HPDE6-E6E7 (cell line): ENCODE measurements around the gene INTS3.
A peak's percentile ranks its signal among the peaks of the same experiment; 100 is the strongest.
"Not testable (repeated sequence)": the region's sequence is repeated elsewhere in the genome, so short reads cannot be mapped to it uniquely, and the experiment has no call there.

ENCODE experiments used
- DNase-seq: peaks from one replicate; pipeline ENCODE4 v3.0.0; 2011; ENCODE audit warnings: missing footprints; ENCODE audit errors: extremely low spot score

INTS3 gene

DNA sequence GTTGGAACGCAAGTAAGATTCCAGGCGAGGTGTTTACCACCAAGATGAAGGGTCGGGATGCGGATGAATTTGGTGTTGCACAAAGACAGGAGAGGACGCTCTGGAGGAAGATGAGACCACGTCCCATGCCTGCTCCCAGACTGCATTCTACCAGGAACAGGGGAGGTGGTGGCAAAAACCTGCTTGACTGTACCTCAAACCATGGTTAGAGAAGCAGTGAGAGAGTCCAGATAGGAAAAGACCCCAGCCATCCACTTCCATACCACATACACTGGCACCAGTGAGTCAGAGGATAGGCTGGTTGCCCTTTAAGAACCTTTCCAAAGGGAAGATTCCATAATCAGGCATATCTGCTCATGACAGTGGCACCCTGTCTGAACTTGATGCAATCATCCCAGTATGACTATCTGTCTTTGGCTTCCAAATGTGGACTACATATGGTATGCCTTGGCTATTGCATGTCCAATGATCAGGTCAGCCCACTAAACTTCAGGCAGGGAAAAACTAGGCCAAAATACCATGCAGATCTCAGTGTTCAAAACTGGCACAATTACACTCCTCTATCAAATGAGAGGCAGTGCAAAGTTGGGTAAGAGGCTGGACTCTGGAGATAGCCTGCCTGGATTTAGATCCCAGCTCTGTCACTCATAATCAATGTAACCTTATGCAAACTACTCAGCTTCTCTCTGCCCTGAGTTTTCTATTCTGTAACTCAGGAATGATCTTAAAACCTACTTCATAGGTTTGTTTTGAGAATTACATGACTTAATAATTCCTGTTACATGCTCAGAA lies 28.7 kb upstream of the INTS3 start:
- DNase-seq: no peak

DNA sequence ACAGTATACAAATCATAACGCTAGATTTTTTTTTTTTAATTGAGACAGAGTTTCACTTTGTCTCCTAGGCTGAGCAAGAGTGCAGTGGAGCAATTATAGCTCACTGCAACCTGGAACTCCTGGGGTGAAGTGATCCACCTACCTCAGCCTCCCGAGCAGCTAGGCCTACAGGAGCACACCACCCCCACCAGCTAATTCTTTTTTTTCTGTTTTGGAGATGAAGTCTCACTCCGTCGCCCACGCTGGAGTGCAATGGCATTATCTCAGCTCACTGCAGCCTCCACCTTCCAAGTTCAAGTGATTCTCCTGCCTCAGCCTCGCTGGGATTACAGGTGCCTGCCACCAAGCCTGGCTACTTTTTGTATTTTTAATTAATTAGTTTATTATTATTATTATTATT lies 28.1 kb upstream of the INTS3 start:
- DNase-seq: no peak

DNA sequence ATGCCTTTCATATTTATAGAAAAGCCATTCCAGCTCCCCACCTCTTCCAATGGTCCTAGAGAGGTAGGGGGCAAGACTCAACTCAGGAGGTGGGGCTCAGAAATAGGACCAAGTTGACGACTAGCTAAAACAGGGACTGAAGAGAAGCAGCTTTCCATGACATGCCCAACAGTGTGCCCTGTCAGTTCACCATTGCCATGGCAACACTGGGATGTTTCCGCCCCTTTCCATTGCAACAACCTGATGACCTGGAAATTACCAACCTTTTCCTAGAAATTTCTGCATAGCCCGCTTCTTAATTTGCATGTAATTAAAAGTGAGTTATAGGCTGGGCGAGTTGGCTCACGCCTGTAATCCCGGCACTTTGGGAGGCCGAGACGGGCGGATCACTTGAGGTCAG lies 22.4 kb upstream of the INTS3 start:
- no peak for DNase-seq

DNA sequence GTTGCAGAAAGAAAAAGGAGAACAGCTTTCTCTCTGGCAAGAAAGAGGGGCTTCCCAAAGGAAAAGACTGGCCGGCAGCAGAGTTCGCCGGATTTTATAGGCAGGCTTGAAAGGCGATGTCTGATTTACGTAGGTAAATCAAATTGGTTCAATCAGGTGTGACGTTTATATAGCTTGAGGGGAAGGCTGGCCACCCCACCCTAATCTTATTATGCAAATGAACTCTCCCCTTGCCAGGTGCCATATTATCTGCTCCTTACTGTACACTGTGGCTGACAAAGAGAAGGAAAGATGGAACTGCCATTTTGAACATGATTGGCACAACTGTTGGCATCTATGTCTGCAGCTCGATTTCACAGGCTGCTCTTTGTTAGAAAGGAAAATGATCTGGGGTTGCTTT lies 16.8 kb upstream of the INTS3 start:
- no peak for DNase-seq

DNA sequence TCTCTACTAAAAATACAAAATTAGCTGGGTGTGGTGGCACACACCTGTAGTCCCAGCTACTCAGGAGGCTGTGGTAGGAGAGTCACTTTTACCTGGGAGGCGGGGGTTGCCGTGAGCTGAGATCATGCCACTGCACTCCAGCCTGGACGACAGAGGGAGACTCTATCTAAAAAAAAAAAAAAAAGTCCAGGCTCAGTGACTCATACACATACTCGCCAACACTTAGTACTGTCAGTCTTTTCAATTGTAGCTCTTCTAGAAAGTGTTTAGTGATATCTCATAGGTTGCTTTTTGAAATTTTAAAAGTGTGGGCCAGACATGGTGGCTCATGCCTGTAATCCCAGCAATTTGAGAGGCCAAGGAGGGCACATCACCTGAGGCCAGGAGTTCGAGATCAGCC lies 11.6 kb upstream of the INTS3 start:
- DNase-seq: not testable (repeated sequence)

DNA sequence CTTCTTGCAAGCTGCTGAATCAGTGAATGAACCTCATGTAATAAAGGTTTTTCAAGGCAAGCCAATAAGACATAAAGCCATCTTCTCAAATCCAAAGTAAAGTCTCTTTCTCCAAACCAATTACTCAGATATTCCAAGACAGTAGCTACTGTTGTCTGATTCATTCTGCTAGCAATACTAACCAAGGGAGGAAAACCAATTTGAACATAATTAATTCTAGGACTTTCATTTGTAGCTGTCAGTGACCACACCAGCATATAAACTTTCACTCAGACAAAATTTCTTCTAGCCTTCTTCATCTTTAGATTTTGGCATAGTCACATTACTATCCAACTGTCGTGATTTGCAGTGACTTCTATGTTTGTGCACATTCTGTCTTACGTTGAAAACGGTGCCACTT lies 10.5 kb upstream of the INTS3 start:
- DNase-seq: no peak

DNA sequence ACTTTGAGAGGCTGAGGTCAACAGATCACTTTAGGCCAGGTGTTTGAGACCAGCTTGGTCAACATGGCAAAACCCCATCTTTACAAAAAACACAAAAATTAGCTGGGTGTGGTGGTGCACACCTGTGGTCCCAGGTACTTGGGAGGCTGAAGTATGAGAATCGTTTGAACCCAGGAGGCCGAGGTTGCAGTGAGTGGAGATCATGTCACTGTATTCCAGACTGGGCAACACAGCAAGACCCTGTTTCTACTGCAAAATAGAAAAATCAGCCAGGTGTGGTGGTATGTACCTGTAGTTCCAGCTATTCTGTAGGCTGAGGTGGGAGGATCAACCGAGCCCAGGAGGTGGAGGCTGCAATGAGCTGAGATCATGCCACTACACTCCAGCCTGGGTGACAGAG lies 4.2 kb upstream of the INTS3 start:
- DNase-seq: no peak

DNA sequence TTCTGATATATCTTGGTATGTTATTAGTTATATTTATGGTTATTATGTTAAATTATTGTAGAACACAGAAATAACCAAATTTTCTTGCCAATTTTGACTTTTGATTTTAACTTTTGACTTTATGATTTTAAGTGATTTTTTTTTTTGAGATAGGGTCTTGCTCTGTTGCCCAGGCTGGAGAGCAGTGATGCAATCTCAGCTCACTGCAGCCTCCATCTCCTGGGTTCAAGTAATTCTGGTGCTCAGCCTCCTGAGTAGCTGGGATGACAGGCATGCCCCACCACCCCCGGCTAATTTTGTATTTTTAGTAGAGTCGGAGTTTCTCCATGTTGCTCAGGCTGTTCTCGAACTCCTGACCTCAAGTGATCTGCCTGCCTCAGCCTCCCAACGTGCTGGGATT lies 3.2 kb upstream of the INTS3 start:
- not testable (repeated sequence) for DNase-seq

DNA sequence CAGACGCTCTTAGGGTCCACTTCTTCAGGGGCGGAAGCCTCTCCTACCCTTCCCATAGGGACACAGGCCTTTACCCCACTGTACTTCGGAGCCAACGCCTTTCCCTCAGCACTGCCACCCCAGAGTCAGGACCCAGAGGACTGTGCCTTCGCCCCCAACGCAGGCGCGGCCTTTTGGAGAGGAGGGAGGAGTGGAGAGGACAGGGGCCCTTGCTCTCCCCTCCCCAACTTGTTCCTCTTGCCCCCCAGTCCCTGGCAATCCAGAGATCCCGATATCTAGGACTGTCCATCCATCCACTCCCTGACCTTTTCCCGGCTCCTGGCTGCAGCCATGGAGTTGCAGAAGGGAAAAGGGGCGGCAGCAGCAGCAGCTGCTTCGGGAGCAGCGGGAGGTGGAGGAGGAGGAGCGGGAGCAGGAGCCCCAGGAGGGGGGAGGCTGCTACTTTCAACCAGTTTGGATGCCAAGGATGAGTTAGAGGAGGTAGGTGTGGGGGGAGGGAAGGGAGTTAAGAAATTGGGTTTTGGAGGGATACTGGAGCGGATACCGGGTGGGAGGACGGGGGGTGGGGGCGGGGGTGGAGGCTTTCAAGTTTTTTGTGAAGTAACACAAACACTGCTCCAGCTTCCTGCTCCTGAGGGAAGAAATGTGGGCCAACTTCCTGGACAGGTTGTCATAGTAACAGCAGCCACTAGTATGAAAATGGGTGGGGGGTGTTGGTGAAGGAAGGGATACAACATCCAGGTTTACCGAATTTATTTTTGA lies 636 bp downstream of the INTS3 start:
- DNase-seq: no peak

DNA sequence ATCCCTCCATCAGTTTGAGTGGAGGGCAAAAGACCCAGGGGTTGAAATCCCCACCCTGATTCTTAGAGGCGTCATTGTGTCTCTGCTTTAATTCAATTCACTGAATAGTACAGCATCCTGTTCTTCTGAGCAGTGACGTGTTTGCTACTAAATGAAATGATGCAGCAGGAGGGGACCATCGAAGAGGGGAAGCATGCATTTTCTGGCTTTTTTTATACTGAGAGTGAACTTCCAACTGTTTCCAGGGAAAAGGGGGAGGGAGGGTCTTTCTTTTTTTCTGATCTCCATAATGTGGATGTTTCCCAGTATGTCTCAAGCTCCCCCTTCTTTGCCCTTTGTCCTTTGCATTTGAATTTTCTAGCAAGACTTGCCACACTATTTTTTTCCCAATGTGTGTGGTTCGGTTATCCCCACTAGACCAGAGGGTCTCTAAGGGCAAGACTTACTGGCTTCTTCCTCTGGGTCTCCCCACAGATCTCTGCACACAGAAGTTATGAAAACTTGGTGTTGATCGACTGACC lies 2.7 kb downstream of the INTS3 start:
- no peak for DNase-seq

DNA sequence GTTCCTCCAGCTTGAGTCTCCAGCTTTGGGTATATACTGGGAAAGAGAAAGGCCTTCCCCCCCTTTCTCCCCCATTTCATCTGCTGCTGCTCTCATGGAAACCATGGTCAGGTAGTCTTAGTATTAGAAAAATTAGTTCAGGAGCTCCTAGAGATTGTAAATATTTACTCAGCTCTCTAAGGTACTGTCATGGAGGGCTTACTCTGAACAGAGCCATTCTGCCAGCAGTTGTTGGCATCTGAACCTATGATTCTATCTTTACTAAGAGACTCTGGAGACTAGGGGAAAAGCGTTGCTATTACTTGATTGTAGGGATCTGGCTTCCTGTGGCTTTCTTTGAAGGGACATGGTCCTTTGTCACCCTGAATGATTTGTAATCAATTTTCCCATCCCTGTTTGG lies 6.1 kb downstream of the INTS3 start:
- no peak for DNase-seq

DNA sequence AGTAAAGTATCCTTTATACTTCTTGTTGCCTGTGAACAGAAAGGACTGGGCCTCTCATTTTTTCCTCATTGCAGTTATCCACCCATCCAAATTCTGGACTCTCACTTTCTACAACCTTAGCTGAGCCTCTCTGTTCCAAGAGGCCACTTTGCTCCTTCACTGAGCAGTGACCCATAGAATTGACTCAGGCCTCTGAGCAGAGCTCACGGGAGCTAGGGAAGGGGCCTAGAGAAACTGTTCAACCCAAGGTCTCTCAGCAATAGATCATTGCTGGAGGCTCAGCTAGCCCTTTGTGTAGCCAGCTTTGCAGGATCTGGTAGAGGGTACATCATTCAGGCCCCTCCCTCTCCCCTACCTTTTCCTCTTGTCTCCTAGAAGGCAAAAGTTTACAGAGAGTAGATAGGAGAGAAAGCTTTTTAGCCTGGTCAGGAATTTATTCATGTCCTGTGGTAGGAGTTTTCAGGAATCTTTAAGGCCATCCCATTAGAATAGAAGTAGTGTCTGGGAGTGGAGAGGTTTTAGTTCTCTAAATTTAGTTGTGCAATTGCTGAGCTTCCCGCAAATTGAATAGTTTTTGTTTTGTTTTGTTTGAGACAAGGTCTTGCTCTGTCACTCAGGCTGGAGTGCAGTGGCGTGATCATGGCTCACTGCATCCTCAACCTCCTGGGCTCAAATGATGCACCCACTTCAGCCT lies 6.7 kb downstream of the INTS3 start:
- no peak for DNase-seq

DNA sequence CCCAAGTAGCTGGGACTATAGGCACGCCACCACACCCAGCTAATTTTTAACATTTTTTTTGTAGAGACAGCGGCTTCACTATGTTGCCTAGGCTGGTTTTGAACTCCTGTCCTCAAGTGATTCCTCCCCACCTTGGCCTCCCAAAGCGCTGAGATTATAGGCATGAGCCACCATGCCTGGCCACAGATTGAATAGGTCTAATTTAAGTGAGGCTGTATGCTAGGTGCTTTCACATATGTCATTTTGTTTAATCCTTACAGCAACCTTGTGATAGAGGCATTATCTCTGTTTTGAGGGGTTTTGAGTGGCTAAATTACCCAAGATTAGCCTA lies 7.2 kb downstream of the INTS3 start:
- no peak for DNase-seq

DNA sequence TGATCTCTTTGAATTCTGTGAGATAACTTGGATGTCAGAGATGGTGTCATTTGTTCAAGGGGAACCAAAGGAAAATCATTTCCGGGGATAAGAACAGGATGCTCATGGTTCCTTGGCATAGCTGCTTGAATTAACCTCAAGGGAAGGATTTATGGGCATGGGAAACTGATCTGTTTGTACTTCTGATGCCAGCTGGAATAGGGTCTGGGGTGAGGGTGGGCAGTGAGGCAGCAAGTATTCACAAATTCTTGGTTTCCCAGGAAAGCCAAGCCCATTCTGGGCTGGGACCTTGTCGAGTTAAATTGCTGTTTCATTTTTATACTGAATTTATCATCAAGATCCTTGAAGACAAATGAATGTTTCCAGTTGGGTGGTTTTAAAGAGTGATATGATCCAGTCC lies 14.1 kb downstream of the INTS3 start:
- DNase-seq: no peak

DNA sequence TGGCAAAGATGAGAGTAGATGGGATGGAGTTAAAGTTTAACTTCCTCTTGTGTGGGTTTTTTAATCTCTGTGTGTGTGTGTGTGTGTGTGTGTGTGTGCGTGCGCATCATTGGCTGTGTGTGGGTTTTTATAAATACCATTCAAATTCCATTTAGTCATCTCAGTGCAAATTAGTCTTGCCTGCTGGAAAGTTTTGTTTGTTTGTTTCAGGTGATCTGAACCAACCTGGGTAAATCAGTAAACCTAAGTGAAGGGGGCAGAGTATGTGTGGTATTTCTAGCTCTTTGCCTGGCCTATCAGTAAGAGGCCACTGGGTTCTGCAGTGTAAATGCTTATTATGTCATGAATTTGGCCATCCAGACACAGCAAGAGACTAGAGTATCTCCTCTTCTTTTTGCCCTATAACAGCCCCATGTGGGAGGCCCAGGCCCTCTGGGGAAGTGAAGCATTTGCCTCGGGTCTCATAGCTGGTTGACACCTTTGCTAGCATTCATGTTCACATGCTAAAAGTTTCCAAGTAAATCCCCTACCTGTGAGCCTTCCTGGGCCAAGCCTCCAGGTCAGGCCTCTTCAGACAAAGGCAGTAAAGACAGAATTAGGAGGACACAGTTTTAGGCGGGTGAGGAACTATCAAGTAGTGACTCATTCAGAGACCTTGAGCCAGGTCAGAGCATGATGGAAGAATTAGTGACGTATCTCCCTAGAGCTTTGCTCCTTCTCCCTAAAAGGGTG lies 14.7 kb downstream of the INTS3 start:
- DNase-seq: no peak

DNA sequence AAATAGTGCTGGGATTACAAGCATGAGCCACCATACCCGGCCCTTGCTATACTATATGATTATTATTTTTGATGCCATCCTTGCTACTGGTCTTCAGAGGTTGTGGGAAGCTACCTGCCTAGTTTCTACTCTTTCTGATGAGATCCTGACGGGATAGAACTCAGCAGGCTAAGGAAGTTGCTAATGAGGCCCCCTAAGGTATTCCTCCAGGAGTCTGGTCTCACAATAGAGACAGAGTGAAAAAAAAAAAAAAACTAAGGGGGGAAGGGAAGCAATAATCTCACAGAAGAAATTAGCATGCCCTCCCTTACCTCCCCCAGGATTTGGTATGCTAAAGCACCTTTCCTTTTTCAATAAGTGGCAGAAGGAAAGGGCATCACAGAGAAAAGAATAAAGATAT lies 17.6 kb downstream of the INTS3 start:
- no peak for DNase-seq

DNA sequence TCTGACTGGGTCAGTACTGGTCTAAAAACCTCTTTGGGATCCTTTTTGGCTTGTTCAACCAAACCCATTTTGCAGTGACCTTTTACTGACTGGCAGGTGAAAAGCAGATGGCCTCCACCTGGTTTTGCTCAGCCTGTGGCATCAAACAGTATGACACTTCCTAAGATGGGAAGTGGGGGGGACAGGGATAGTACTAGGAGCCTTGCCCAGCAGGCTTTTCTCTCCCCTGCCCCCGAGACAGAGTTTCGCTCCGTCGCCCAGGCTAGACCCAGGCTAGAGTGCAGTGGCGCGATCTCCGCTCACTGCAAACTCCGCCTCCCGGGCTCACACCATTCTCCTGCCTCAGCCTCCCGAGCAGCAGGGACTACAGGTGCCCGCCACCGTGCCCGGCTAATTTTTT lies 18.3 kb downstream of the INTS3 start:
- DNase-seq: no peak

DNA sequence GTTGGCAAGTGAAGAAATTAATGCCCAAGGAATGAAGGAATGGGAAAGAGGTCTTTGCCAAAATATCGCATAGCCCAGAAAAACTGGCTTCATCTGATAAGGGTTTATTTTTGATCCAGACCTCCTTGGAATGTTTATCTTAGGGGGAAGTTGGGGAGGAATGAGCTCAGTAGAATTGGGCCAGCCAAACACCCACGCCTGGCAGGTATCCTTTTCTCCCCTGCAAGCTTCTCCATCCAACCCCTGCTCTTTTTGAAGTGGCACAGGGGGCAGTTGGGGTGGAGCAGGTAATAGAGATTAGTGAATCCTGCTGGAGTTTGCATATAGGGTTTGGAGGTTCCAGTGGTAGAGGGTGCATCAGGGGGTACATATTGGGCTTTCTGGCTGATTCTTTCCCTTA lies 21.1 kb downstream of the INTS3 start:
- no peak for DNase-seq

DNA sequence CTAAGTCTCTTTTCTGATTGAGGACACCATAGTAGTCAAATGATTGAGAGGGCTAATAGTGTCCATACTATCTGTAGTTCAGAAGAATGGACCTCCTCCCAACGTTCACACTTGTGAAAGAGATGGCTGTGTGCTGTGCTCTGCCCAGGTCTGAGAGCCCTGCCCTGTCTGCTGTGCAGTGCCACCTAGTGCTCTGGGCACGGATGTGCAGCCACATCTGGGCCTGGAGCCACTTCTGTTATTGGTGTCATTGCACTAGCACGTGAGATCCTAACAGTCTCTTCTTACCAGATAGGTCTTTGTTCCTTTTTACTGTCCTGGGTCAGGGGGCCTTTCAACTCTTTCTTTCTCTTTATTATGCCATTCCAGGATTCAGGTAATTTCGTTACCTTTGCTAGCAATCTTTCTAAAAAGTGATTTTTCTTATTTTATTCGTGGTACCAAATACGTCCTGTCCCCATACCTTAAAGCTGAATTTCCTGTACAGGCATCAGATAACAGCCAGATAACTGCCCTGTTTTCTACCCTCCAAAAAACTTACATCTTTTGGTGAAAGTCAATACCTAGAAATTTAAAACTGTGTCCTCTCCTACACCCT lies 21.7 kb downstream of the INTS3 start:
- peak; percentile 89 for DNase-seq

DNA sequence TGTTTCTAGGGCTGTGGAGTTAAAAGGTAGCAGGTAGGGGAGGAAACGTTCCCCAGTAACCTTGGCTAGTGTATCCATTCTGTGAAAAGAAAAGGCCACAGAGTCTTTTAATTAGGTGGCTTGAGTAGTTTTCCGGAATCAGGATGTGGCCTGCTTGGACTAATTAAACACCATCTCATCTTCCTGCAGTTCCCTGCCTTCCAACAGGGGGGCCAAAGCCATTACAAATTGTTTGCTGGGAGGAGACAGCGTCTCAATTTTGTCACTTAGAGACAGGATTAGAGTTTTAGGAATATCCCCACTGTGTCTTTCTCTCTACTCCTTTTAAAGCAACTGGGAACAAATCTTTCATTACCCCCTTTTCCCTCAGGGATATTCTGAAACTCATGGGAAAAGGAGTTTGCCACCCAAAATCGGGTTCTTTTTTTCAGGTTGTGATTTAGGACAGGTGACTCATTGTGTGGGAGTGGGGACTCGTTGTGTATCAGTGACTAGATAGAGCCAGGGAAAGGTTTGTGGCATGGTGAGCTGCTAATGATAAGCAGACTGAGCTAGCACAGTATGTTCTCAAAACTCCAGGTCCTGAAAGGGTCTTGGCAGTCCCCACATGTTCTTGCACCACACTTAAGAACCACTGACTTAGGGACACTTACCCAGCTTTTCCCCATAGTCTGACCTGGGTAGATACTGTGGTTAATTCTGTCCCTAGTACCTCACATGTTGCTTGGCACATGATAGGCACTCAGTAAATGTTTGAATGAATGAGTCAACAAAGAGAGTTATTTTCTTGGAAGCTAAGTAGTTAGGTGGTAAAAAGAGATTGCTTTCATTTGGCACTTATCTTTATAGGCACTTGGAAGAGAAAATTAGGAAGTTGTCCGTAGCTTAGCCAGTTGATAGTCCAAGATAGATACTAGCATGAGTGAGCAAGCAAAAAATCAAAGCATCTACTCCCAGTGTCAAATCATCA lies 22.5 kb downstream of the INTS3 start:
- no peak for DNase-seq
